Measurements from ENCODE around the gene ZFP36.
"Not testable (repeated sequence)": the region's sequence is repeated elsewhere in the genome, so short reads cannot be mapped to it uniquely, and the experiment has no call there.

Gene ZFP36

DNA sequence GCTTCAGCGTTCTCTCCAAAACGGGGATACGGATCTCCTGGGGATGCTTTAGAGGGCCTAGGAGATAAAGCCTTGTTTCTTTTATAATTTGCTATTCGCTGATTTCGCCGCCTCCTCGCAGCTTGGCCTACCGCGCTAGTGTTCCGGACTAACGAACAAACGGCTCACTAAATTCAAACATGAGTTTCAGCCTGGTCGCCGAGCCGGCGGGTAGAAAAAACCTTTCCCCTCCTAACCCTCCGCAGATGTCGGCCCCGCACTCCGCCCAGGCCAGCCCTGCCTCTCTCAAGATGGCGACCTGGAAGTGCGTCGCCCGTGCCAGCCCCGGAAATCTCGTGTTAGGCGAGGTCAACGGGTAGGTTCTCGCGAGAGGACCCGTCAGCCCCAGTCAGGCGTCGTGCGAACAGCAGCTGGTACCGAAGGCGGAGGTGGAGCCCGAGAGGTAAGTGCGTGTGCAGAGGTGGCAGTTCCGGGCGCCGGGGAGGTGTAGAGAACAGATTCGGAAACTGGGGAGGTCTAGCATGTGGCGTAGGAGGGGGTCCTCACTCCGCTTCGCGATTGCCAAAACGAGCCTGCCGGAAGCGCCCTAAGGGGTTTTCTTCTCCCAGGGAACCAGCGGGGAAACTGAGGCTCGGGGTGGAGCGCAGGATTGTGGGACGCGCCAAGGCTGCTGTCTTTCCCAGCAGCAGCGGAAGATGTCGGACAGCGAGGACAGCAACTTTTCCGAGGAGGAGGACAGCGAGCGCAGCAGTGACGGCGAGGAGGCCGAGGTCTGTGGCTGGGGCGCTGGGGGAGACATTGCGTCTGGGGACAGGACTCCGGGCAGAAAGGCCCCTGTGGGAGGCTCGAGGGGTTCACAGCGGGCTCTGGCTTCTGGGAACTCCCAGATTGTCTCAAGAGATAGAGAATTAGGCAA, 38.8 kb downstream of the ZFP36 start, which contains the start of gene SUPT5H:
Gene SUPT5H (plus strand): TSS at position 387 of the 916 bp plus-strand sequence. CDS start 309 bp downstream, at position 696.
- DNase-seq (ENCODE audit: low read depth in 2 of 2), result peak; percentile 94 to 96

DNA sequence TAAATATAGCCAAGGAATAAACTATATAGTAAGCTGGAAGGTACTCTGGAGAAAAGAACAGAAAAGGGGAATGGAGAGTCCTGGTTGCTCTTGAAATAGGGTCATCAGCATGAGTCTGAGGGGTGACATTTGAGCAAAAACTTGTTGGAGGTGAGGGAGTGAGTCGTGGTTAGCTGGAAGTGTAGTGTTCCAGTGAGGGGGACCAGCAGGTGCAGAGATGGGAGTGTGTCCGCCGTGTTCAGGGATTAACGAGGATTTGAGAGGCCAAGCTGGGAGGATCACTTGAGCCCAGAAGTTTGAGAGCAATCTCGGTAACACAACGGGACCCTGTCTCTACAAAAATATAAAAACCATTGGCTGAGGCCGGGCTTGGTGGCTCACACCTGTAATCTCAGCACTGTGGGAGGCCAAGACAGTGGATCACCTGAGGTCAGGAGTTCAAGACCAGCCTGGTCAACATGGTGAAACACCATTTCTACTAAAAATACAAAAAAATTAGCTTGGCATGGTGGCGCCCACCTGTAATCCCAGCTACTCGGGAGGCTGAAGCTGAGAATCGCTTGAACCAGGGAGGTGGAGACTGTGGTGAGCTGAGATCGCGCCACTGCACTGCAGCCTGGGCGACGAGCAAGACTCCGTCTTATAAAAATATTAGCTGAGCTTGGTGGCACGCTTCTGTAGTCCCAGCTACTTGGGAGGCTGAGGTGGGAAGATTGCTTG, 39.9 kb downstream of the ZFP36 start:
- DNase-seq (ENCODE audit: low read depth in 2 of 2), result no peak

DNA sequence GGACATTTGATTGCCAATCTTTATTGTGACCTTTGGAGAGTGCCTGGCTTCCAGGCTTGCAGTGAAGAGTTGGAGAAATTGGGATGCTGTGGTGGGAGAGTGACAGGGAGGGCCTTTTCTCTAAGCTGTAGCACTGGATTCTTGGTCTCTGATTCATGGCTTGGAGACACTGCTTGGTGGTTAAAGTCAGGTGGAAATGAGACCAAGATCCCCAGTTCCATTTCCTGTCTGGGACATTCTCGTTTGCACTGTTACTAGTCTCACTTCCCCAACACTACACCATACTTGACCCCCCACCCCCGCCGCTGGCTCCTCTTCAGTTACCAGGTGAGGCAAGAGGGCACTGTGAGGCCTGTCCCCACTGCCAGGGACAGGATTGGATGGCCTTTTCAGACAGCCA, 41.6 kb downstream of the ZFP36 start:
- DNase-seq (ENCODE audit: low read depth in 2 of 2), result no peak

DNA sequence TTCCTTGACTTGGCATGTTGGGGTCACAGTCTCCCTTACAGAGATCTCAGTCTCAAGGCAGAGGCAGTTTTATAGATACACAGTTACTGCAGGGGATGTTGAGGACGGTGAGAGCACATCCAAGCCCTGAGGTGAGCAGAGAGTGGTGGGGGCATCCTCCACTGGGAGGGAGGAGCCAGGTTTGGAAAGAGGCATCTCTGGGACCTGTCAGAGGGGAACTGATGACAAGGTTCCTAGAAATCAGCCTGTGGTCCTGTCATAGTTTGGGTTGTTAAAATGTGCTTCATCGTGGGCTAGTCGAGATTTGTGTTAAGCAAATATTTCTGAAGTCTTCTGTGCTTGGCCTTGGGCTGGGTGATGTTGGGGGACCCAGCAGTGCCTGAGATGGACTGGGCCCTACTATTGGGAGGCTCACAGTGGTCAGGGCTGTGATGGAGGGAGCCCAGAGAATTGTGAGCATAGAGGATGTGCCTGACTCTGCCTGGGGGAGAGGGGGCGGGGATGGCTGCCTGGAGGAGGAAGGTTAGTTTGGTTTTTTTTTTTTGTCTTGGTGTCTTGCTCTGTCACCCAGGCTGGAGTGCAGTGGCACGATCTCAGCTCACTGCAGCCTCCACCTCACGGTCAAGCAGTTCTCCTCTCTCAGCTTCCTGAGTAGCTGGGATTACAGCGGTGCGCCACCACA, 42.6 kb downstream of the ZFP36 start:
- no peak for DNase-seq (ENCODE audit: low read depth in 2 of 2)

DNA sequence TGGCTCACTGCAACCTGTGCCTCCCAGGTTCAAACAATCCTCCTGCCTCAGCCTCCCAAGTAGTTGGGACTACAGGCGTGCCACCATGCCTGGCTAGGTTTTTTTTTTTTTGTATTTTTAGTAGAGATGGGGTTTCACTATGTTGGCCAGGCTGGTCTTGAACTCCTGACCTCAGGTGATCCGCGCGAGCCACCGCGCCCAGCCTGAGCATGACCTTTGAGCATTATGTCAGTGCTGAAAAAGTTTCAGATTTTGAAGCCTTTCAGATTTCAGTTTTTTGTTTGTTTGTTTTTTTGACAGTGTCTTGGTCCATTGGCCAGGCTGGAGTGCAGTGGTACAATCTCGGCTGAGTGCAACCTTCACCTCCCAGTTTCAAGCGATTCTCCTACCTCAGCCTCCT, 44.6 kb downstream of the ZFP36 start:
- DNase-seq (ENCODE audit: low read depth in 2 of 2), result not testable (repeated sequence)

All from activated CD8-positive, alpha-beta memory T cell treated with anti-CD3 and anti-CD28 coated beads for 4 hours (primary cell).